ENCODE results near the gene WASL. TPM values are rescaled to one million over a fixed set of nuclear protein-coding genes. Genes with fewer than 3 reads are reported as not detected.
"Not testable (repeated sequence)": the region's sequence is repeated elsewhere in the genome, so short reads cannot be mapped to it uniquely, and the experiment has no call there.

WASL gene
- total RNA-seq (10 to 100 TPM; 46.0 to 48.2 TPM), polyA plus RNA-seq (10 to 100 TPM; 21.3 to 29.1 TPM)
- long read RNA-seq, donor 1, full-length matches to known transcripts, result 1 of 23 reads
- long read RNA-seq, donor 1, partial matches to known transcripts, result 17 of 23 reads
- long read RNA-seq, donor 1, other reads (novel, unspliced or antisense), result 5 of 23 reads
- long read RNA-seq, donor 2, full-length matches to known transcripts, result 14 of 38 reads
- long read RNA-seq, donor 2, partial matches to known transcripts, result 21 of 38 reads
- long read RNA-seq, donor 2, other reads (novel, unspliced or antisense), result 3 of 38 reads

- Histone ChIP-seq H3K4me3 (ENCODE audit: low read length in 2 of 2) (peak within 1 kb of the TSS; percentile 83 to 85), H3K4me1 (ENCODE audit: control insufficient read depth in 1 of 2, insufficient read depth in 2 of 2, low read length in 2 of 2) (peaks cover 0 to 4% of the 10 kb centered on the region in 2 donors), H3K36me3 (ENCODE audit: control insufficient read depth in 1 of 2, insufficient read depth in 2 of 2, low read length in 1 of 2) (no peaks in the 10 kb centered on the region), H3K27ac (ENCODE audit: low read depth in 1 of 2, low read length in 2 of 2) (peak within 1 kb of the TSS; percentile 96 to 99), H3K27me3 (ENCODE audit: control insufficient read depth in 1 of 2, insufficient read depth in 2 of 2, low read length in 1 of 2) (no peaks in the 10 kb centered on the region), H3K9me3 (ENCODE audit: control insufficient read depth, low read length) (no peaks in the 10 kb centered on the region)
- DNase-seq (peak; percentile 94 to 98), ATAC-seq (ENCODE audit: low FRiP score) (peak; percentile 98)
- WGBS, 2 donors, result 0 to 1% methylated on average over 54 to 93 of the region's 93 CpGs
- intact Hi-C loops (cut with DNase I), result loop anchor here in 1 of 2 donors (5.0 kb wide), 1 partner anchor 192 kb away; the partner anchor contains the start of gene NDUFA5
Measured at GRCh38 chr7:123748734-123749536, at the start of gene WASL. WASL (minus strand) TSS chr7:123749003; CDS start chr7:123748734, 269 bp downstream.

- intact Hi-C loops (cut with DNase I), result loop anchor here (1.0 to 10.0 kb wide), 3 partner anchors 68 to 987 kb away; no protein-coding TSS in a partner anchor
- no peak for DNase-seq
- ATAC-seq (ENCODE audit: low FRiP score), result no peak
- 44% methylated on average over 2 of the region's 2 CpGs for WGBS, 2 donors
- Histone ChIP-seq H3K27ac (ENCODE audit: low read depth in 1 of 2, low read length in 2 of 2) (no peak overlapping the region), H3K36me3 (ENCODE audit: control insufficient read depth in 1 of 2, insufficient read depth in 2 of 2, low read length in 1 of 2) (no peaks in the 10 kb centered on the region), H3K9me3 (ENCODE audit: control insufficient read depth, low read length) (no peaks in the 10 kb centered on the region), H3K4me1 (ENCODE audit: control insufficient read depth in 1 of 2, insufficient read depth in 2 of 2, low read length in 2 of 2) (peaks cover 0 to 3% of the 10 kb centered on the region in 2 donors), H3K4me3 (ENCODE audit: low read length in 2 of 2) (no peak overlapping the region), H3K27me3 (ENCODE audit: control insufficient read depth in 1 of 2, insufficient read depth in 2 of 2, low read length in 1 of 2) (no peaks in the 10 kb centered on the region)
Measured at GRCh38 chr7:123797673-123798531, 49.1 kb upstream of the WASL start.

- DNase-seq (no peak), ATAC-seq (ENCODE audit: low FRiP score) (no peak)
- Histone ChIP-seq H3K4me3 (ENCODE audit: low read length in 2 of 2) (no peak overlapping the region), H3K36me3 (ENCODE audit: control insufficient read depth in 1 of 2, insufficient read depth in 2 of 2, low read length in 1 of 2) (no peaks in the 10 kb centered on the region), H3K27me3 (ENCODE audit: control insufficient read depth in 1 of 2, insufficient read depth in 2 of 2, low read length in 1 of 2) (no peaks in the 10 kb centered on the region), H3K4me1 (ENCODE audit: control insufficient read depth in 1 of 2, insufficient read depth in 2 of 2, low read length in 2 of 2) (peaks cover 0 to 3% of the 10 kb centered on the region in 2 donors), H3K9me3 (ENCODE audit: control insufficient read depth, low read length) (no peaks in the 10 kb centered on the region), H3K27ac (ENCODE audit: low read depth in 1 of 2, low read length in 2 of 2) (no peak overlapping the region)
- intact Hi-C loops (cut with DNase I), result loop anchor here in 1 of 2 donors (5.0 to 10.0 kb wide), 2 partner anchors 71 to 988 kb away; no protein-coding TSS in a partner anchor
- WGBS, 2 donors, result 86 to 94% methylated on average over 1 of the region's 1 CpG
Measured at GRCh38 chr7:123796568-123796967, 47.8 kb upstream of the WASL start.

GRCh38 chr7:123795917-123796316 is 47.1 kb upstream of the WASL start:
- 89 to 90% methylated on average over 1 of the region's 1 CpG for WGBS, 2 donors
- Histone ChIP-seq H3K27me3 (ENCODE audit: control insufficient read depth in 1 of 2, insufficient read depth in 2 of 2, low read length in 1 of 2) (no peaks in the 10 kb centered on the region), H3K36me3 (ENCODE audit: control insufficient read depth in 1 of 2, insufficient read depth in 2 of 2, low read length in 1 of 2) (no peaks in the 10 kb centered on the region), H3K9me3 (ENCODE audit: control insufficient read depth, low read length) (no peaks in the 10 kb centered on the region), H3K4me1 (ENCODE audit: control insufficient read depth in 1 of 2, insufficient read depth in 2 of 2, low read length in 2 of 2) (peaks cover 0 to 3% of the 10 kb centered on the region in 2 donors), H3K4me3 (ENCODE audit: low read length in 2 of 2) (no peak overlapping the region), H3K27ac (ENCODE audit: low read depth in 1 of 2, low read length in 2 of 2) (no peak overlapping the region)
- DNase-seq (no peak), ATAC-seq (ENCODE audit: low FRiP score) (no peak)
- intact Hi-C loops (cut with DNase I), result loop anchor here in 1 of 2 donors (5.0 to 10.0 kb wide), 2 partner anchors 71 to 989 kb away; no protein-coding TSS in a partner anchor

- intact Hi-C loops (cut with DNase I), result loop anchor here in 1 of 2 donors (5.0 to 10.0 kb wide), 2 partner anchors 72 to 990 kb away; no protein-coding TSS in a partner anchor
- 94 to 100% methylated on average over 1 of the region's 1 CpG for whole genome bisulfite sequencing, 2 donors
- not testable (repeated sequence) for ATAC-seq (ENCODE audit: low FRiP score)
Measured at GRCh38 chr7:123795116-123795515, 46.3 kb upstream of the WASL start.

GRCh38 chr7:123792547-123792946 is 43.7 kb upstream of the WASL start:
- Histone ChIP-seq H3K4me3 (ENCODE audit: low read length in 2 of 2) (no peak overlapping the region), H3K36me3 (ENCODE audit: control insufficient read depth in 1 of 2, insufficient read depth in 2 of 2, low read length in 1 of 2) (no peaks in the 10 kb centered on the region), H3K27me3 (ENCODE audit: control insufficient read depth in 1 of 2, insufficient read depth in 2 of 2, low read length in 1 of 2) (no peaks in the 10 kb centered on the region), H3K4me1 (ENCODE audit: control insufficient read depth in 1 of 2, insufficient read depth in 2 of 2, low read length in 2 of 2) (no peaks in the 10 kb centered on the region), H3K9me3 (ENCODE audit: control insufficient read depth, low read length) (no peaks in the 10 kb centered on the region), H3K27ac (ENCODE audit: low read depth in 1 of 2, low read length in 2 of 2) (no peak overlapping the region)
- DNase-seq (no peak), ATAC-seq (ENCODE audit: low FRiP score) (no peak)
- WGBS, 2 donors, result 41 to 44% methylated on average over 1 of the region's 1 CpG
- intact Hi-C loops (cut with DNase I), result loop anchor here in 1 of 2 donors (10.0 kb wide), 1 partner anchor 992 kb away; no protein-coding TSS in a partner anchor

More at GRCh38 chr7:123795116-123795515, 46.3 kb upstream of the WASL start:
- not testable (repeated sequence) for H3K27ac ChIP-seq (ENCODE audit: low read depth in 1 of 2, low read length in 2 of 2); H3K36me3 ChIP-seq (ENCODE audit: control insufficient read depth in 1 of 2, insufficient read depth in 2 of 2, low read length in 1 of 2); H3K4me3 ChIP-seq (ENCODE audit: low read length in 2 of 2); DNase-seq; H3K9me3 ChIP-seq (ENCODE audit: control insufficient read depth, low read length); H3K27me3 ChIP-seq (ENCODE audit: control insufficient read depth in 1 of 2, insufficient read depth in 2 of 2, low read length in 1 of 2); H3K4me1 ChIP-seq (ENCODE audit: control insufficient read depth in 1 of 2, insufficient read depth in 2 of 2, low read length in 2 of 2)

- no peaks in the 10 kb centered on the region for H3K4me1 ChIP-seq (ENCODE audit: control insufficient read depth in 1 of 2, insufficient read depth in 2 of 2, low read length in 2 of 2)
- ATAC-seq (ENCODE audit: low FRiP score) (no peak), DNase-seq (no peak)
- intact Hi-C loops (cut with DNase I), result loop anchor here in 1 of 2 donors (10.0 kb wide), 1 partner anchor 994 kb away; no protein-coding TSS in a partner anchor
- no peaks in the 10 kb centered on the region for H3K27me3 ChIP-seq (ENCODE audit: control insufficient read depth in 1 of 2, insufficient read depth in 2 of 2, low read length in 1 of 2)
- WGBS, 2 donors, result 87 to 90% methylated on average over 5 of the region's 5 CpGs
- no peak overlapping the region for H3K4me3 ChIP-seq (ENCODE audit: low read length in 2 of 2)
- no peaks in the 10 kb centered on the region for H3K36me3 ChIP-seq (ENCODE audit: control insufficient read depth in 1 of 2, insufficient read depth in 2 of 2, low read length in 1 of 2)
- no peak overlapping the region for H3K27ac ChIP-seq (ENCODE audit: low read depth in 1 of 2, low read length in 2 of 2)
- H3K9me3 ChIP-seq (ENCODE audit: control insufficient read depth, low read length), result no peaks in the 10 kb centered on the region
Measured at GRCh38 chr7:123791001-123791400, 42.2 kb upstream of the WASL start.

GRCh38 chr7:123789817-123790216 is 41.0 kb upstream of the WASL start:
- Histone ChIP-seq H3K27me3 (ENCODE audit: control insufficient read depth in 1 of 2, insufficient read depth in 2 of 2, low read length in 1 of 2) (no peaks in the 10 kb centered on the region), H3K9me3 (ENCODE audit: control insufficient read depth, low read length) (no peaks in the 10 kb centered on the region), H3K4me3 (ENCODE audit: low read length in 2 of 2) (no peak overlapping the region), H3K27ac (ENCODE audit: low read depth in 1 of 2, low read length in 2 of 2) (no peak overlapping the region), H3K4me1 (ENCODE audit: control insufficient read depth in 1 of 2, insufficient read depth in 2 of 2, low read length in 2 of 2) (no peaks in the 10 kb centered on the region), H3K36me3 (ENCODE audit: control insufficient read depth in 1 of 2, insufficient read depth in 2 of 2, low read length in 1 of 2) (no peaks in the 10 kb centered on the region)
- WGBS, 2 donors, result 64 to 69% methylated on average over 3 of the region's 3 CpGs
- DNase-seq (no peak), ATAC-seq (ENCODE audit: low FRiP score) (no peak)
- intact Hi-C loops (cut with DNase I), result loop anchor here in 1 of 2 donors (10.0 kb wide), 1 partner anchor 995 kb away; no protein-coding TSS in a partner anchor
